ENCODE measurements around the gene IKZF2.
"Not testable (repeated sequence)": the region's sequence is repeated elsewhere in the genome, so short reads cannot be mapped to it uniquely, and the experiment has no call there.

The IKZF2 gene

GRCh38 chr2:213032607-213033006 is 118.8 kb downstream of the IKZF2 start:
- no peak for DNase-seq

GRCh38 chr2:213022987-213023386 is 128.4 kb downstream of the IKZF2 start:
- DNase-seq, result no peak

GRCh38 chr2:213021971-213022899 is 129.2 kb downstream of the IKZF2 start:
- DNase-seq, result no peak

DNA sequence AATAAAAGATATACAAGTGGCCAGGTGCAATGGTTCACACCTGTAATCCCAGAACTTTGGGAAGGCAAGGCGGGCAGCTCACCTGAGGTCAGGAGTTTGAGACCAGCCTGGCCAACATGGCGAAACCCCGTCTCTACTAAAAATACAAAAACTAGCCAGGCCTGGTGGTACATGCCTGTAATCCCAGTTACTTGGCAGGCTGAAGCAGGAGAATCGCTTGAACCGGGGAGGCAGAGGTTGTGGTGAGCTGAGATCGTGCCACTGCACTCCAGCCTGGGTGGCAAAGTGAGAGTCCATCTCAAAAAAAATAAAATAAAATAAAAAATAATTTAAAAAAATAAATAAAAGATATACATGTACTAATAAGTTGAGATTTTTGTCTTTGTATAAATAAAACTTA is 130.5 kb downstream of the IKZF2 start:
- DNase-seq, result not testable (repeated sequence)

GRCh38 chr2:213020268-213020667 is 131.1 kb downstream of the IKZF2 start:
- no peak for DNase-seq

DNA sequence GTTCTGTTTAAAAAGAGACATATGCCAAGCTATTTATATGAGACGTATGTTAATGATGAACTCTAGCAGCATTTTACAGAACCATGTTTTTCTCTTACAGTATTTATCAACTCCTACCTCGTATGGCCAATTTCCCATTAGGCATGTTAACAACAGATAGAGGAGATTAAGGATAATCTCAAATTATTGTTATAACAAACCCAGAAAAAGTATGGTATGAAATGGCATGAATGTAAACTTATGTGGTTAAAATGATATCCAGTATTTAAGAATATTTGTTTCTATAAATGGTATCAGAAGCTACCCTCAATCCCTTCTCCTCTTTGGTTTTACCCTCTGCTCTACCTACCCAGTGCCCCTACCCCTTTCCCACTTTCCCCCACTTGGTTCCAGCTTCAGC is 132.0 kb downstream of the IKZF2 start:
- DNase-seq, result no peak

DNA sequence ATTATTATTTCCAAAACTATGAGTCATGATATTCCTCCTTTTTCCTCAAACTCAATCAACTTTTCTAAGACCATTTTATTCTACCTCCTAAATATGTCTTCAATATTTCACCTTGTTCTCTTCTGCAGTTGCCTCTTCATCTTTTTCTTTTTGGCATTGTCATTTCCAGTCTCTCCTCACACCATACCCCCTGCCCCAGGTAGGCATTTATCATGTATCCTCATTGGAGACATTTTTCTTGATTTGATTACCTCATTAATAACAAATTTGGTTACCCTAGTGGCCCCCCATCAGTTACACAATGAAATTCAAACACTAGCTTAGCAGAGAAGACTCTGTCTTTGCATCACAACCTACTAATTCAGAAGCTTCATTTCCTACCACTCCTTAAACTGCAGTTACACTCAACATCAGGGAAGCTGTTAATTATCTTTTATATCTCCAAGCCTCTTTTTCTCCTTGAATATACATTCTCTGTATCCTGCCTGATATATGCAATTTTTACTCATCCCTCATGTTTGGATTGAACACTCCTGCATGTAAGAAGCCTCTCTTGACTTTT is 133.0 kb downstream of the IKZF2 start:
- no peak for DNase-seq

DNA sequence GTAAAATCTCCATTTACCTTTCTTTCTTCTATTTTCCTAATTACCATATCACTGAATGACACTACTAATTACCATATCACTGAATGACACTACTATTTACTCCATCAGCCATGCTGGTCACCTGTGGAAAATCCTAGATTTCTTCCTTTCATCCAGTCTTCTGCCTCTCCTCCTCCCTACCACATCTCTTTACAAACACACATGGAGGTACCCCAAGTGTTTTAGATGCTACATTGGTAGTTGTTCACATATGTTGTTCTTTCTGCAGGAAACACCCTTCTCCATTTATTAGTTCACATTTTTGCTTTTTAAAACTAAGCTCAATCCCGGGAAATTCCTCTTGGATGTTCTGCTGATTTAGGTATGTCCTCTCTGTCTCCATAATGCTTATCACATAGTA is 134.0 kb downstream of the IKZF2 start:
- no peak for DNase-seq

DNA sequence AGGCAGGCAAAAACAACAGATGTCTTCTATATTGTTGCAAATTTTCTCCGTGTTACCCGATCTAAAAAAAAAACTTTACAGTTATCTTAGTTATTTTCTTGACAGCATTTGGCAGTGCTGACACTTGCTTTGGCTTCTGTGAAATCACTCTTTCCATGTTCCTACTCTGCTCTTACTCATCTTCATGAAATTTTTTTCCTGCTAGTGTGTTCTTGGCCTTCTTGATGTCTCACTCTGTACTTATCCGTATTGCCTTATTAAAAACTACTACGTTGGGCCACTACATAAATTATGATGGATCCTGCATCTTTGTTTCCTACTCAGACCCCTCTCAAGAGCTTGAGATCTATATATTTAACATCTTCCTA is 134.4 kb downstream of the IKZF2 start:
- DNase-seq, result no peak

GRCh38 chr2:213016166-213016983 is 135.0 kb downstream of the IKZF2 start:
- DNase-seq, result no peak

DNA sequence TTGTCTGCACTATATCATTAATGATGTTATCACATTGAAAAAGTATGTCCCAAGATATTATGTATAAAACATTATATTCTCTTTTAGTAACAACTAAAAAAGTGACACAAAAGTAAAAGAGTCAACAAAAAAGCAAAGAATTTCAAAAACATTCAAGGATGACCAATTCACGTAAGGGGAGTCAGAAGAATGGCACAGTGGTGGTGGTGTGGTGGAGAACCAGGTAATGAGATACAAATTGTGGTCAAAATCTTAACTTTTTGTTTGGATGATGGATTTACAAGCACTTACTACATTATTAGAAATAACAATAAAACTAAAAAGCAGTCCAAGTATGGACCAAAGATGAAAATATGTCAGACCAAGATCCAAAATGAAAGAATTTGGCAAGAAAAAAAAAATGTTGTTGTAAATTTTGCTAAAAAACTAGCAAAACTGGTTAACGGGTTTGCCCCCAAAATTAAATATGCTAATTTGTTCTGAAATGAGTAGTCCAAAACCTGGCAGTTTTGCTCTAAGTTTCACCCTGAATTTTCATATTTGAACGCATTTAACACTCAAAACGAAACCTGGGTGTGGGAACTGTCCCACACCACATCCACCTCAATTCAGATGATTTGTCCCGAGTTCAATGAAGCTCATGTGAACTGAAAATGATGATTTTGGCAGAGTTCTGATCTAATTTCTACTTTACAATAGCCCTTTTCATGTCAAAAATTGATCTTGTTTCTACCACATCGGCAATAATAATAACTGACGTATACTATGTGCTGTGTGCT is 135.8 kb downstream of the IKZF2 start:
- no peak for DNase-seq

GRCh38 chr2:213013979-213014378 is 137.4 kb downstream of the IKZF2 start:
- DNase-seq, result no peak

DNA sequence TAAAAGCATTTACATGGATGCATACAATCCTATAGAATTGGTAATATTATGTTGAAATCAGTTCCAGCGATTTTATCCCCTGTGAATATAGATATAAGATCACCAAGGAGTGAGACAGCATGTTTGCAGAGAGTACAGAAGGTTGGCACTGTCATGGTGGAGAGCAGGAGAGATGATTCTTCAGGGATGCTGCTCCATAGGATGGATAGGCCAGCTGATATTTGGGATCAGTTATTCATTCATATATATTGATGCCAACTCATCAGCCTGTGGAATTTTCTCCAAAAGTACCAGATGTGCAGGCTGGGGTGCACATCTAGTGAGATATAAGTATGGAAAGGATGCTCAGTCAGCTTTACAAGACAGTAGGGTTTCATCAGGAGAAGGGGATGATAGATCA is 139.9 kb downstream of the IKZF2 start:
- DNase-seq, result no peak

DNA sequence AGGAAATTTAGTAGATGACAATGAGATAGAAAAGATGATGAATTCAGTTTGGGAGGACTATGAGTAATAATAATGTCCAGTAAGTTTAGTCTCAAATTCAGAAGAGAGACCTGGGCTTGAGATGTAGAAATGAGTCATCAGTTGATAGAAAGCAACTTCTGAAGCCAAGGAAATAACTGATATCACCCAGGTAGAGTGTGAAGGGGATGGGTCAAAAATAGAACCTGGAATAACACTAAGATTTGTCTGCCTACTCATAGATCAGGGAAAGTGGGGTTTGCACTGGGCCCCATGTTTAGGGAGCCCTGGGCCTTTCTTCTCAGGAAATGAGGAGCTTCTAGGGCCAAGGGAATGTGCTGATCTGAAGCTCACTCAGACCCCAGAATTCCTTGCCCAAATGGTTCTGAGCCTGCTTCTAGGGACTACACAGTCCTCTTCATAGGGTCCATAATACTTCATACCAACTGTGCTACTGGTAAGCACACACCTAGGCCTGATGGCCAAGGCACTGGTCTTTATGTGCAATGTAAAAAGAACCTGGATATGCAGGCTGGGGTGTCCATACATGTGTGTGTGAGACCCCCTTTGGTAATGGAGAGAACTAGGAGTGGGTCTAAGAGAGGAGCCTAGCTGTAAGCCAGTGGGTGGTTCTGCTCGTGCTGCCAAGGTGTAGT is 141.2 kb downstream of the IKZF2 start:
- DNase-seq, result no peak

- DNase-seq, result no peak
These were observed 144.0 kb downstream of the IKZF2 start for GRCh38 chr2:213007290-213007838.

DNA sequence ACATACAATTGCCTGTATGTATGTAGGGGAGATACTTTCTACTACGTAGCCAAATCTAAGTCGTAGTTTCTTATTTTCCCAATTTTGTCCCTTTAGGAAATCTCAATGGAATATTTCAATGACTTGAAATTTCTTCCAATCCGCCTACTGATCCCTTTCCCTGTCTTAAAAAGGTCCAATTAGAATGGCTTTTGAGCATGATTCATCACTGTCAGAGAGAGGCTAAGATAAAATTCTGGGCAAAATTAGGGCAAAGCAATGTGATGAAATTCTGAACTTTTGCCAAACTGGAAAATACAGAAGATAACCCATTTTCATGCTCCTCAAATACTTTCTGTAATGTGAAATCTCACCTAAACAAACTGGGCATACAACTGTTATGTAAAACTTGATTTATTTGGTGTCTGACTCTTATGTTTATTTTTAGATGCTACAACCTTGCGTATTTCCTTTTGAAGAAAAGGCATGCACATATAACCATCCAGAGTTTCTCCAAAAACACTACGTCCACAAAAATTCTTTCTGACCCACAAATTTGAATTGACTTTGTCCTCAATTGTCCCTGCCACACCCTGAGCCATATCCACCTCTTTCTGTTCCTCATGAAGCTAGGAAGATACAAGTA is 147.1 kb downstream of the IKZF2 start:
- no peak for DNase-seq

DNA sequence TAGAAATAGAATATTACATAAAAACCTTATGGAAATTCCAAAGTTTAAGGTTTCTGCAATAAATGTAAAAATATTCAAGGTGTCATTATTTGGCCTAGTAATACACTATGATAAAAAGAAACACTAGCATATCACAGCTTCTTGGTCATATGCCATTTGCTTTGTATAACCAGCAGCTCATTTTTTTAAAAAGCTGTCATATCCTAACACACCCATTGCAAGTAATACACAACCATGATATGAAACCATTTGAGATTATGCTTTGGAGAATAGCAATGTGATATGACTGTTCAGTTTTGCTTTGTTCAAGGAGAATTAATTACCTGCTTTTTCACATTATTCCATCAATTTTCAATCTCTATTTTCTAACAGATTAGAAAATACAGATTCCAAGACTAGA is 149.0 kb downstream of the IKZF2 start:
- DNase-seq, result no peak

DNA sequence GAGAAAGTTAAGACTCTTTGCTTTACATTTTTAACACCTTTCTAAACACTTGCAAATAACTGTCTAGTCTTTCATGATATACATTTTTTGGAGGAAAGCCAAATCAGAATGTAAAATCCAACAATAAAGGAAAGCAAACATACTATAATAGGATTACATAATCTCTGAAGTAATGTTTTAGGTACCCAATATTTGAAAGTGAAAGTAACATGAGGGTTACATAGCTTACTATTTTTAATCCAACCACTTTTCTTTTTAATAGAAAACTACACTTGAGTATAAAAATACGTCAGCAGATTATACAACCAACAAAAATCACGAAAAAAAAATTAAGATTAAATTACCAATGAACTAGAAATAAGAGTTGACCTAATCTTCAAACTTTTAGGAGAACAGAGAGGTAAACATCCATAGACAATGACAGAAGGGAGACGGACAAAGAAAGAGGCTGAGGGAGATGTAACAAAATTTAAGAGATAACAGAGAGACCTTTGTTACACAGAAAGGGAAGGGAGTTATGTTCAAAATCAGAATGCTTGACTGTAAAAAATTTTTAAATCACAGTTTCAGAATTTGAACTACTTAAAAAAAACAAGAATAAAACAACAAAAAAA is 150.0 kb downstream of the IKZF2 start:
- no peak for DNase-seq

GRCh38 chr2:212998626-212999359 is 152.6 kb downstream of the IKZF2 start:
- DNase-seq, result no peak

DNA sequence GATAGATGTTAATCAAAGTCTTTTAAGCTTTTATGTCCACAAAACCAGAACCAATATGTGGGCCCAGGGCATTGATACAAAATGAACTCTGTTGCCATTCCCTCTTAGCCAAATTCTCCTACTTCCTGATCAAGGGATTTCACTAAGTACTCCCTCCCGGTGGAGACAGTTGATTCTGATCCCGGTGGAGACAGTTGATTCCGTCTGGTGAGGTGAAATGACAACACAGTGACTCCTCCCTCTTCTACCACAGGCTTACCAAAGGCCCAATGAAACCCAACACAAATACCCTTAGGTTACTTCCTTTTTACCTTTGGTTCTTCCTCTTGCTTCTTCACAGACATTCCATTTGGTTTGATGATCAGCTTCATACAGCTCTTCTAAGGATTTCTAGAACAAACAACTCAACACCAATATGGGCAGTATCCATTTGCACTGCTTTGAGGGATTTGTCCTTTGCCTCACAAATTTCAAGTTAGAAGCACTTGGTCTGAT is 153.8 kb downstream of the IKZF2 start:
- DNase-seq, result no peak

All from T1000 (cell line).